HCT116 (cell line): ENCODE measurements around the gene TRNAU1AP. TPM values are rescaled to one million over a fixed set of nuclear protein-coding genes. Genes with fewer than 3 reads are reported as not detected.

Experiments used
- ATAC-seq: fragments of 200-7000 bp; cut with Tn5 transposase; 2 replicates; pipeline ENCODE4 v1.9.1; 2020; ENCODE audit warnings: mild to moderate bottlenecking, moderate library complexity
- BruUV-seq: library from RNA; stranded (reverse); fragments of 400-500 nt; replicated peaks from 2 replicates; lab custom pipeline; 2021; lab: Mats Ljungman, UMichigan
- CTCF ChIA-PET: fragments of 300-600 bp; sonication (Branson Sonifier 250); formaldehyde crosslinking; loops from one replicate; lab custom pipeline; 2021; ENCODE audit warnings: antibody characterized with exemption; lab: Charles Lee
- POLR2A ChIA-PET: fragments of 300-600, 350-600 bp; sonication (Branson Sonifier 250); formaldehyde crosslinking; loops from one replicate; lab custom pipeline; 2021; ENCODE audit warnings: antibody characterized with exemption; lab: Charles Lee
- RAD21 ChIA-PET, 2 experiments: fragments of 300-600 bp; sonication (Branson Sonifier 250); formaldehyde crosslinking; loops; one replicate each; lab custom pipeline; 2023; ENCODE audit warnings: low total read pairs in 2 of 2; ENCODE audit not compliant: uncharacterized antibody in 2 of 2, unreplicated experiment in 2 of 2, low non-redundant PET in 1 of 2; lab: Charles Lee
- DNase-seq: peaks from one replicate; pipeline ENCODE4 v3.0.0-alpha.2; 2010; ENCODE audit warnings: low read depth, low spot score
- H2AFZ ChIP-seq: fragments of 200-600 bp; shearing (Covaris generic), sonication (generic); 2 replicates; pipeline ENCODE4 v1.6.1; 2017; ENCODE audit warnings: low read depth, mixed run types, mixed read lengths, antibody characterized with exemption, low read length; ENCODE audit not compliant: poor library complexity, severe bottlenecking
- H3K27ac ChIP-seq: 2 replicates; pipeline ENCODE4 v1.5.1; 2012; ENCODE audit warnings: low read depth, low read length
- H3K27me3 ChIP-seq: fragments of 200-600 bp; sonication (generic); 2 replicates; pipeline ENCODE4 v1.6.1; 2016; ENCODE audit warnings: mixed run types, low read length, mixed read lengths; ENCODE audit not compliant: insufficient read depth
- H3K36me3 ChIP-seq, 2 experiments: fragments of 200-500 bp in 1 of 2; fragments of 200-600 bp in 1 of 2; sonication (Bioruptor generic) in 1 of 2; sonication (generic) in 1 of 2; 2 replicates each; pipeline versions ENCODE4 v1.5.1 to v1.6.1; 2014 to 2016; ENCODE audit warnings: low read length in 2 of 2, inconsistent platforms in 1 of 2, mixed read lengths in 1 of 2, mixed run types in 1 of 2; ENCODE audit not compliant: insufficient read depth in 2 of 2, control insufficient read depth in 1 of 2
- H3K4me1 ChIP-seq, 2 experiments: fragments of 200-600 bp in 1 of 2; sonication (generic) in 1 of 2; 2 replicates each; pipeline versions ENCODE4 v1.5.1 to v1.6.1; 2012 to 2017; ENCODE audit warnings: low read length in 2 of 2, inconsistent platforms in 1 of 2, mild to moderate bottlenecking in 1 of 2, mixed read lengths in 1 of 2, mixed run types in 1 of 2, moderate library complexity in 1 of 2; ENCODE audit not compliant: insufficient read depth in 2 of 2, control insufficient read depth in 1 of 2
- H3K4me2 ChIP-seq: fragments of 200-600 bp; sonication (generic); 2 replicates; pipeline ENCODE4 v1.6.1; 2017; ENCODE audit warnings: mixed run types, low read length, mixed read lengths
- H3K4me3 ChIP-seq, 2 experiments: fragments of 200-600 bp in 1 of 2; sonication (generic) in 1 of 2; replicated peaks in 1 of 2; 2 replicates each; pipeline ENCODE4 v1.5.1; 2011 to 2016; ENCODE audit warnings: low read length in 2 of 2, control low read depth in 1 of 2, low read depth in 1 of 2, mild to moderate bottlenecking in 1 of 2, mixed read lengths in 1 of 2, mixed run types in 1 of 2
- H3K79me2 ChIP-seq: fragments of 200-600 bp; sonication (generic); 2 replicates; pipeline ENCODE4 v1.6.1; 2017; ENCODE audit warnings: mild to moderate bottlenecking, mixed run types, low read length, moderate library complexity, mixed read lengths; ENCODE audit not compliant: insufficient read depth
- H3K9ac ChIP-seq: fragments of 200-600 bp; sonication (generic); 2 replicates; pipeline ENCODE4 v1.6.1; 2016; ENCODE audit warnings: low read length, mixed read lengths
- H3K9me2 ChIP-seq: fragments of 200-600 bp; sonication (generic), shearing (Covaris generic); 2 replicates; pipeline ENCODE4 v1.6.1; 2017; ENCODE audit warnings: mixed run types, mild to moderate bottlenecking, moderate library complexity; ENCODE audit not compliant: insufficient read depth
- H3K9me3 ChIP-seq, 2 experiments: fragments of 200-500 bp in 1 of 2; fragments of 200-600 bp in 1 of 2; sonication (Bioruptor generic) in 1 of 2; sonication (generic) in 1 of 2; 2 replicates each; pipeline ENCODE4 v1.6.1; 2014 to 2017; ENCODE audit warnings: low read length in 2 of 2, mixed read lengths in 2 of 2, inconsistent platforms in 1 of 2, low read depth in 1 of 2, mild to moderate bottlenecking in 1 of 2, mixed run types in 1 of 2, moderate library complexity in 1 of 2; ENCODE audit not compliant: control insufficient read depth in 1 of 2, insufficient read depth in 1 of 2
- H4K20me1 ChIP-seq: fragments of 200-600 bp; sonication (generic), shearing (Covaris generic); 2 replicates; pipeline ENCODE4 v1.6.1; 2017; ENCODE audit warnings: mixed run types, mild to moderate bottlenecking, moderate library complexity; ENCODE audit not compliant: insufficient read depth
- ATF3 ChIP-seq: IDR thresholded peaks from 2 replicates; pipeline ENCODE4 v1.6.1; 2012
- CBX3 ChIP-seq: IDR thresholded peaks from 2 replicates; pipeline ENCODE4 v1.6.1; 2012; ENCODE audit warnings: low read depth
- CTCF ChIP-seq, 3 experiments: fragments of 200-600 bp in 1 of 3; sonication (generic) in 1 of 3; IDR thresholded peaks in 2 of 3; conservative IDR thresholded peaks in 1 of 3; 2 replicates each; pipeline ENCODE4 v1.5.1; 2012 to 2017; ENCODE audit warnings: low read depth in 2 of 3, low read length in 2 of 3, antibody characterized with exemption in 1 of 3, borderline replicate concordance in 1 of 3, control low read depth in 1 of 3, mild to moderate bottlenecking in 1 of 3, mixed read lengths in 1 of 3, mixed run types in 1 of 3, moderate library complexity in 1 of 3; ENCODE audit not compliant: insufficient read depth in 1 of 3
- EZH2 ChIP-seq: fragments of 200-600 bp; sonication (generic); IDR thresholded peaks from 2 replicates; pipeline ENCODE4 v1.6.1; 2017; ENCODE audit warnings: antibody characterized with exemption, mixed run types
- JUND ChIP-seq: IDR thresholded peaks from 2 replicates; pipeline ENCODE4 v1.6.1; 2012
- RAD21 ChIP-seq: IDR thresholded peaks from 2 replicates; pipeline ENCODE4 v1.6.1; 2012; ENCODE audit warnings: low read depth, mild to moderate bottlenecking
- REST ChIP-seq: IDR thresholded peaks from 2 replicates; pipeline ENCODE4 v1.6.1; 2012; ENCODE audit warnings: low read depth
- TCF7L2 ChIP-seq: IDR thresholded peaks from 2 replicates; pipeline ENCODE4 v1.7.0; 2011; ENCODE audit warnings: borderline replicate concordance, inconsistent platforms; ENCODE audit not compliant: insufficient read depth, insufficient read length; ENCODE audit errors: extremely low read depth
- YY1 ChIP-seq: IDR thresholded peaks from 2 replicates; pipeline ENCODE4 v1.6.1; 2011; ENCODE audit warnings: low read length, low read depth, moderate library complexity, mild to moderate bottlenecking; ENCODE audit not compliant: insufficient replicate concordance; ENCODE audit errors: extremely low read depth
- ZFX ChIP-seq: fragments of 450-650 bp; IDR thresholded peaks from 2 replicates; pipeline ENCODE4 v1.6.1; 2017
- ZNF274 ChIP-seq: fragments of 200-500 bp; sonication (Bioruptor generic); IDR thresholded peaks from 2 replicates; pipeline ENCODE4 v1.6.1; 2014; ENCODE audit warnings: mild to moderate bottlenecking, low read depth, low read length, inconsistent platforms
- intact Hi-C: fragments of 100-400 bp; cut with micrococcal nuclease; formaldehyde crosslinking; loops from 2 replicates; pipeline ENCODE4 v1.10.0; 2022
- total RNA-seq: library from RNA; stranded (reverse); gene quantifications from one replicate; pipeline ENCODE4 v1.2.1, GENCODE V29; 2021; ENCODE audit not compliant: unreplicated experiment

The TRNAU1AP gene
- total RNA-seq, 1 experiment from 2014 or later, result 29.7 TPM

- intact Hi-C loops, result loop anchor here (5.0 kb wide), 2 partner anchors 247 to 747 kb away; no protein-coding TSS in a partner anchor
- no peaks in the 10 kb centered on the region for H3K79me2 ChIP-seq
- ChIA-PET RAD21 (no interaction called here), CTCF (interaction anchor here (2.5 kb wide), 1 partner anchor 88 kb away, joined by 28 read pairs; no protein-coding TSS in a partner anchor), POLR2A (interaction anchor here (0.9 kb wide), 1 partner anchor 23 kb away, joined by 3 read pairs; no protein-coding TSS in a partner anchor)
- no peaks in the 10 kb centered on the region for H4K20me1 ChIP-seq
- no peaks in the 10 kb centered on the region for H3K9me2 ChIP-seq
- H3K27ac ChIP-seq, result no peak overlapping the region
- no peak for ATAC-seq
- no peaks in the 10 kb centered on the region for H3K27me3 ChIP-seq
- no peak overlapping the region for H3K9ac ChIP-seq
- no peak overlapping the region for H3K4me3 ChIP-seq
- no peak overlapping the region for H2AFZ ChIP-seq
- H3K4me2 ChIP-seq, result no peak overlapping the region
- H3K36me3 ChIP-seq, result peaks cover 12 to 29% of the 10 kb centered on the region in 2 experiments
- H3K4me1 ChIP-seq, result peaks cover 17 to 25% of the 10 kb centered on the region in 2 experiments
- BruUV-seq, result no TSS peak
- DNase-seq, result no peak
- no peaks in the 10 kb centered on the region for H3K9me3 ChIP-seq
- TF ChIP-seq CTCF (IDR thresholded peaks at IDR 0.05 in 2 of 3, conservative IDR thresholded peaks at IDR 0.05 in 1 of 3; ENCODE audit: borderline replicate concordance in 1 of 3, insufficient read depth in 1 of 3, low read depth in 2 of 3, low read length in 2 of 3) (no peak), JUND (no peak), REST (no peak), RAD21 (no peak), ZFX (no peak), EZH2 (no peak), TCF7L2 (no peak), ATF3 (no peak), YY1 (no peak), ZNF274 (no peak), CBX3 (no peak)
Observed at GRCh38 chr1:28604411-28604810, 51.5 kb downstream of the TRNAU1AP start.
